ENCODE data around the gene NEDD8.
A peak's percentile ranks its signal among the peaks of the same experiment; 100 is the strongest.
"Not testable (repeated sequence)": the region's sequence is repeated elsewhere in the genome, so short reads cannot be mapped to it uniquely, and the experiment has no call there.

The NEDD8 gene

DNA sequence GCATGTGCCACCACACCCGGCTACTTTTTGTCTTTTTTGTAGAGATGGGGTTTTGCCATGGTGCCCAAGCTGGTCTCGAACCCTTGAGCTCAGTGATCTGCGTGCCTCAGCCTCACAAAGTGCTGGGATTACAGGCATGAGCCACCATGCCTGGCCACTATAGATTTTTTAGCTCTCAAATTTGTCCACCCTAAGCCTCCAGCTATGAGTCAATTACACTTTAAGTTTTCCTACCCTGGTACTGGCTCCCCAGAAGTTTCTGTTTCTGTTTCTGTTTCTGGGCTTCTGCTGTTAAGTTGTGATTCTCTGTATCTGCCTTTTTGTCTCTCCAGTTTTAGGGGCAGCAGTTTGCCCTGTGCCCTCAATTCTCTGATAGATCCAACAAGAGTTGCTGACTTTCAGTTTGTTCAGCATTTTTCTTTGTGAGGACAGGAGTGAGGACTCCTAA is 14.6 kb upstream of the NEDD8 start:
- no peak for DNase-seq

DNA sequence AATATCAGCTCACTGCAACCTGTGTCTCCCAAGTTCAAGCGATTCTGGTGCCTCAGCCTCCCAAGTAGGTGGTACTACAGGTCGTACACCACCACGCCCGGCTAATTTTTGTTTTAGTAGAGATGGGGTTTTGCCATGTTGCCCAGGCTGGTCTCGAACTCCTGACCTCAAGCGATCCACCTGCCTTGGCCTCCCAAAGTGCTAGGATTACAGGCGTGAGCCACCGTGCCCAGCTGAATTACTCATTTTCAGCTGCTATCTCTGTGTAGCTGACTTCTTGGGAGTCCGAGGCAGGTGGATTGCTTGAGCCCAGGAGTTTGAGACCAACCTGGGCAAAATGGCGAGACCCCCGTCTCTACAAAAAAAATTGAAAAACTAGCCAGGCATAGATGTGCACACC is 13.2 kb upstream of the NEDD8 start:
- not testable (repeated sequence) for DNase-seq

DNA sequence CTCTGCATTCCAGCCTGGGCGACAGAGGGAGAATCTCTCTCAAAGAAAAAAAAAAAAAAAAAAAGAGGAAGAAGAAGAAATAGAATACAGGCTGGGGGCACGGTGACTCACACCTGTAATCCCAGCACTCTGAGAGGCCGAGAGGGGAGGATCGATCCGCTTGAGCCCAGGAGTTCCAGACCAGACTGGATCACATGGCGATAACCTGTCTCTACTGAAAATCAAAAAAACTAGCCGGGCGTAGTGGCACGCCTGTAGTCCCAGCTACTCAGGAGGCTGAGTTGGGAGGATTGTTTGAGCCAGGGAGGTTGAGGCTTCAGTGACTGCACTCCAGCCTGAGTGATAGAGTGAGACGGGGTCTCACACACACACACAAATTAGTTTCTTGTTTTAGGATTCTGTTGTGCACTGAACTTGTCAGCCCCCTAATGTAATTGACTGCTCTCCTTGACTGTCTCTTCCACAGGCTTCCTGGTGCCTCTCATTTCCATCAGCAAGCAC is 11.2 kb upstream of the NEDD8 start:
- peak; percentile 54 to 55 for DNase-seq

DNA sequence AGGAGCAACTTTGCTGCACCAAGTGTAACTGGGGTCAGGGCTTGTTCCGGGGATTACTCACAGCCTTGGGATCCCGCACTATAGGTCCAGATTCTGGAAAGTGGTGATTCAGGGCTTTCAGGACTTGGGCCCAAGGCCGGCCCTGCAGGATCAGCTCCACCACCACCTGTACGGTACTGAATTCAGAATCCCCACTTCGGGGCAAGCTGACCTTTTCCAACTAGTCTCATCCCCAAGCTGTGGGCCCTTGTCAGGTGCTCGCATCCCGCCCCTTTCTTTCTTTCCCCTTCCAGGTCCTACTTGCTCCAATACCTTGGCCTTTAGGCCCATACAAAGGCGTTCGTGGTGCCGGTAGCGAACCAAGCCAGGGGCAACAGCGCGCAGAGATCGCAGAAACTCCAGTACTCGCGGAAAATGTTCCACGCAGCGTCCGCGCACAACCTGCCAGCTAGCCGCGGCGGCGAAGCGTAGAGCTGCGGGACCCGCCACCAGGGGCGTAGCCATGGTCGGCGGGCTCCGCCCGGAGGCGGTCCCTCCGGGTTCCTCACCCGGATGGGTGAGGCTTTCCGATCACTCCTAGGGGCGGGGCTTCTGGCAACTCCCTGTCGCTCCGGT is 9.8 kb upstream of the NEDD8 start:
- peak; percentile 98 for DNase-seq

DNA sequence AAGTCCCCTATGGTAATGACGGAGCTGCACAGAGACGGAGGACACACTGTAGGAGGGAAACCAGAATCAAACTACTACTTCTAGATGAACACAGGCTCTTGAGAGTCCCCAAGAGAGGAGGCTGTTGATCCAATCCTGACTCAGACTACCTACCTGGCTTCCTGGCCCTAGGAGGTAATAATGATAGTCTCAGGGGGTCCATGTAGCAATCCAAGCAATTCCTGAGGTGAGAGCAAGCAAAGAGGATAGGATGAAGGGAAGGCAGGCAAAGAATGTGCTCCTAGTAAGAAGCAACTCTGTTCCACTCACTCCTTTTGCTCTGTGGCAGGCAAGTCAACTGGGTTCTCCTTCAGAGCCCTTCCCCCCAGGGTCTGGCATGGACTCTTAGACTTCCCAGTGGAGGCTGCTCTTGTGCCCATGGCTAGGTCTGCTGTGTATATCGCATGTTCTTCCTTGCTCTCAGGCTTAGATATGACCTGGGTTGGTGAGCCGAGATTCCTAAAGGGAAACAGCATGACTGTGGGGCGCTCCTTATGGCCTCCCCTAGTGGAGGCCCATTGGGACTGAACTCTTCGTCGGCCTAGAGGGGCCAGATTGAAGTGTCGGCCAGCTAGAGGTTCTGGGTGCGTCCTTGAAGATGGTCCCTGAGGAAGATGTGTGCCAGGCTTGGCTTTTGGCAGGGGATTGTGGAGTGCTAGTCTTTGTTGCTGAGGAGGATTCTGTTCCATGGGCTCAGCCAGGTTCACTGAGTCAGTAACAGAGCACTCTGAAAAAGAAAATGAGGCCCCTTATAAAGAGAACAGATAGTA is 8.1 kb upstream of the NEDD8 start:
- no peak for DNase-seq

DNA sequence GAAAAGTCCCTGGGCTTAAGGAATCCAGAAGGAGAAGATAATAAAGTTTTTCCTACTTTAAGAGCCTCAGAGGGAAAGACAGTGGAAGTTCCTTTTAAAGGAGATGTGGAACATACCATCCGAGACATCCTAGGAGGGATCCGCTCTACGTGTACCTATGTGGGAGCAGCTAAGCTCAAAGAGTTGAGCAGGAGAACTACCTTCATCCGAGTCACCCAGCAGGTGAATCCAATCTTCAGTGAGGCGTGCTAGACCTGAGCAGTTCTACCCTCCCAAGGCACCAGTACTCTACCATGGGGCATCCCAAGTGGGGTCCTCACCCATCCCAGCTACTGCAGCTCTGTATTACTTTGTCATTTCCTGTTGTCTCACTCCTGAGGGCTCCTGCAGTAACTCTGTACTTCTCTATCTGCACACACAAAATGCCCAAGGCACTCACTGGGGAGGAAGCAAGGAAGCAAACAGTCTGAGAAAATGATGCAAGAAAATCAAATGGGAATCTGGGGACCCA is 6.4 kb upstream of the NEDD8 start:
- no peak for DNase-seq

DNA sequence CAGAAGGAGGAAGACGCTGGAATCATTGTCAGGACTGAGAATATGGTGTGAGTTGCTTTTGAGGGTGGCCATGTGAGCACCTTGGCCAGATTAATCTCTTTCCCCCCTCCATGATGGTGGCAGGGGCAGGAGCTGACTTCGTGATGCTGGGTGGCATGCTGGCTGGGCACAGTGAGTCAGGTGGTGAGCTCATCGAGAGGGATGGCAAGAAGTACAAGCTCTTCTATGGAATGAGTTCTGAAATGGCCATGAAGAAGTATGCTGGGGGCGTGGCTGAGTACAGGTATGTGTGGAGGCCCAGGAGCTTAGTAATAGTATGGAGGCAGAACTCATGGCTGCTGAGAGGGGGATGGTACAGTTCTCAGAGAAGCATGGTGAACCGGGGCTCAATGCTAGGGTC is 6.0 kb upstream of the NEDD8 start:
- no peak for DNase-seq

DNA sequence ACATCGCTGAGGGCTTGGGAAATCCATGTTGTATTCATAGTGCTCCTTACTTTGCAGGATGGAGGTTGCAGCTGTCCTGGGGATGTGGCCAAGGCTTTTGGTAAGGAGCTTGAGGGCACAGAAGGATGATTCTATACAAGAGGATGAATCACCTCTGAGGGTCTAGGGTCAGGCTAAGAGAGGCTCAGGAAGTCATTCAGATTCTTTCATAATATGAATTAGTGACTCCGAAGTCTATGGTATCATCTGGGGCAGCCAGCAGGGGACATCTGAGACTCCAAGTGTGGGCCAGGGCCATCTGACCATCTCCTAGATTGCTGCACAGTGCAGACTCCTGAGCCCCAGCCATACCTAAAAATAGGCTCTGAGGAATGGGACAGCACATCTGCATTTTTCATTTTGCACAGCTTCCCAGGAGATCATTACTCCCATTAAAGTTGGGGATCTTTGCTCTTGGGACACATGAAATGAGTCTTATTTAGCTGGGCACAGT is 5.3 kb upstream of the NEDD8 start:
- DNase-seq: no peak

DNA sequence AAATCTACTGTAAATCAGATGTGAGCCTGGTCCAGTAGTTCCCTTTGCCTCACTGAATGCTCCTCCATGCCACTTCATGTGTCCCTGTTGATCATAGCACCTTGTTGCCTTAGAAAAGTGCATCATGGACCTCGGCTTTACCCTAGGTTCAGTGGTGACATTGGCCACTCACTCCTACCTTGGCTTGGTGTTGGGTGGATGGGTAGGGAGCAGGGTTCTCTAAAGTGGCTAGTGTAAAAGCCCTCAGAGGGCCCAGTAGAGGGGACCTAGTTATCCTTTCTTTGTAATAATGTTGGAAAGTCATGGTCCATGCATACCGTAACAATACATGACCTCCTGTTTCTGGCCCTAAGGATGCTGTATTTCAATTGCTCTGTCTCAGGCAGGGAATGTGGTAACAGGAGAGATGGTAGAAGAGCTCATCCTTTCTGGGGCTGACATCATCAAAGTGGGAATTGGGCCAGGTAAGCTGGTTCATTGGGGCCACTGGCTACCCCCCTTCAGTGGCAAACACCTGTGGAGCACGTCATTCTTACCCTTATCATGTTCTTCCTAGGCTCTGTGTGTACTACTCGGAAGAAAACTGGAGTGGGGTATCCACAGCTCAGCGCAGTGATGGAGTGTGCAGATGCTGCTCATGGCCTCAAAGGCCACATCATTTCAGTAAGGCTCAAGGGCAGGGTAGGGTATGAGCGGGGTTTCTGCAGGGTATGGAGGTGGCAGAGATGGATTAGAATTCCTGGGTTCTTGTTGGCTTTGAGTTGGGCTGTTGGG is 4.7 kb upstream of the NEDD8 start:
- DNase-seq: no peak

DNA sequence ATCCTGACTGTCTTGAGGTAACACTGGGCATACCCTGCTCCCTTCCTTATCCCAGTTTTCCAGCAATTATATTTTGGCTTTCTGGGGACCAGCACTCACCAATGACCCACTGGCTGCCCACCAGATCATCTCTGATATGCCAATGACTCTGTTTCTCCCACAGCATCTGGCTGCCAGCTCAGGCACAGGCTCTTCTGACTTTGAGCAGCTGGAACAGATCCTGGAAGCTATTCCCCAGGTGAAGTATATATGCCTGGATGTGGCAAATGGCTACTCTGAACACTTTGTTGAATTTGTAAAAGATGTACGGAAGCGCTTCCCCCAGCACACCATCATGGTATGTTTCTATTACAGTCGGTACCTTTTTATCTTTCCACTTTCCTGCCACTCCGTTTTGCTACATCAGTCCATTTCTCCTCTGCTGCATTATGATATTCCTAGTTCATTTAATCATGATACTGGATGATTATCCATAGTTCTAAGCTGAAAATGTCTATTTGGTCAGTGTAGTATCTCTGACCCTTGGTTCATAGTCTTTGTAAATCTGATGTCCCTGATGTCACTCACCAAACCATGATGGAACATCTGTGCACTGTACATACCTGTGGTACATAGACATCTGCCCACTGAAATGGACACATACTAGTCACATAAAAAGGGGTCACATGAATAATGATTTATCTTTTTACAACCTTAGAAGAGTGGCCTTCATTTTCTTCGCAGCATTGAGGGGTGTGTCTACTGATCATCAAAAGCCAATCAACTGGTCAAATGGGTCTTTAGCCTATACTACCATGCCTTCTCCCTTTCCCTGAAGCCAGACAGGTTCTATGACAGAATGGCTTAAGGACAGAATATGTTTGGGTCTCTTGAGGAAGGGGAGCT is 3.9 kb upstream of the NEDD8 start:
- no peak for DNase-seq

DNA sequence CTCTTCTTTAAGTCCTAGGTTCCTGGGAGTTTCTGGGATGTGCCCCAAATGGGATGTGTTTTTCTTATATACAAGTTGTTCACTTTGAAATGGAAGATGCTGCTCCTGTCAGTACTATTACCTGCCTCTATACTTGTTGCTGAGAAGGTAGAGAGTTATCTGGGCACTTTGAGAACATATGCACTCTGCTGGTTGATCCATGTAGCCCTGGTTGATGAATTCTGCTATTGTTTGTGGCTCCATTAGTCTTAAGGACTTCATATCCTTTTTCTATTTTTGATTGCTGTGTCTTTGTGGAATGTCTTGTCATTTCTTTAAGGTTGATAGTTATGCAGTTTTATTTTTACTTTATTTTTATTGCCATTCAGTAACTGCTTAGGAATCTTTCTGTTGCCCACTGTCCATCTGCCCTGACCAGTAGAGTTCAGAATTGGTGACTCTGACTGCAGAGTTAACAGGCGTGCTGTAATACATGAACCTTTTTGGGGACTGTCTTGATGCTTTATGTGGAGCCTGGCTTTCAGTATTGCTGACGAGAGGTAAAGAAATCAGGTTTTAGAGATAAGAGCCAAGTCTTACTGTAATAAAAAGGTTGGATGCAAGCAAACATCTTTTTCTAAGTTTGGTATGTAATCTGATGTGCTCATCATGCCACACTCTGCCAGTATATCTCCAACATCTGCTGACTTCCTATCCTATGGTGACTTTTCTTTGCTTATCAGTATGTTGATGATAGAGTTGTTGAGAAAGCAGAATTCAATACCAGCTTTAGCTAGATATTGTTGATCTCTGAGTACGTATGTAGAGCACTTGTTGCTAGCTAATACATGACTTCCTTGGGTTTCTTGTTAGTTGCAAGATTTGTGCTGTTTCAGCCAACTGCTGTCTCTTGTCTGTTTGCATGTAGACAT is 2.2 kb upstream of the NEDD8 start:
- no peak for DNase-seq

DNA sequence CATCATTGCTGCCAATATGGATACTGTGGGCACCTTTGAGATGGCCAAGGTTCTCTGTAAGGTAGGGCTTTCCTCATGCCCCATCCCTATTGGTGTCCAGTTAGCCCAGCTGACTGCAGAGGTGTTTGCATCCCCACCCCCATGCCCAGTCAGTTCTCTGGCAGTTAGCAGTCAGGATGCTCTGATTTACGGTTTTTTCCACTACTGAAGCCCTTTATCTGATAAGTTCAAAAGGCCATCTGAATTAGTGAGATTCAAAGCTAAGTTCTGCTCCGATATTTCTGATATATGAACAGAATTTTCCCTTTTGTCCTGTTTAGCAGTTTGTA is 1.3 kb upstream of the NEDD8 start:
- DNase-seq: no peak

DNA sequence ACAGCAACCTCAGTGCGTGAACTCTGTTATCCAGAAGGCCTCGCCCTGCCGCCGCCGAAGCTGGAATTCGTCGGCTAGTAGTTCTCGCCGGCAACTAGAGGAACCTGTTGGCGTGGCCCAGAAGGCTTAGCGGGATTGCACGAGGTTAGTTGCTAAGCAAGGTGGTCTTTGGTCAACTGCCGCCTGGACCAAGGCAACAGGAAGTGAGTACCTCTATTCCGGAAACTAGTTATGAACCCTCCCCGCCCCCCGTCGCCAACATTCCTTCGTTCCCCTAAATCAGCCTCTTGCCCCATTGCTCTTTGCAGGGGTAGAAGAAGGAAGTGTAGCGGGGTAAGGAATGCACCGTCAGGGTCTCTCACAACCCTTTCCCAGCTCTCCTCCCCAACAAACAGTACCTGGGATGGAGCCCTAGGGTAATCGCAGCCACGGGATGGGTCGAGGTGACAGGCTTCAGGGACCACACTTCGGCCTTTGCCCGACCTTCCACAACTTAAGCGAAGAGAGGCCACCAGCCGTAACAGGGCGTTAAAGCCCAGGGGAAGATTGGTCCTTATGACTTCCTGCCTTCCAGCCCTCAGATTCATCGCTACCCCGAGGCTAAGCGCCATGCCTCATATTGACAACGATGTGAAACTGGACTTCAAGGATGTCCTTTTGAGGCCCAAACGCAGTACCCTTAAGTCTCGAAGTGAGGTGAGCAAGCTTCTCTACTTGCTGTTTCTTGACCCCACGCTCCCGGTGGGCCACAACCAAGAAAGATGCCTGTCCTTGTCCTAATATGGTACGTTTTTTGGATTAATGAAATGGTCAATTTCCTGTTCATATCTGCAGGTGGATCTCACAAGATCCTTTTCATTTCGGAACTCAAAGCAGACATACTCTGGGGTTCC is 724 bp upstream of the NEDD8 start, which contains the start of gene GMPR2:
GMPR2 (plus strand) TSS at position 285 of the 893 bp plus-strand sequence; CDS start at position 610, 325 bp downstream.
- DNase-seq: peak; percentile 91 to 92

DNA sequence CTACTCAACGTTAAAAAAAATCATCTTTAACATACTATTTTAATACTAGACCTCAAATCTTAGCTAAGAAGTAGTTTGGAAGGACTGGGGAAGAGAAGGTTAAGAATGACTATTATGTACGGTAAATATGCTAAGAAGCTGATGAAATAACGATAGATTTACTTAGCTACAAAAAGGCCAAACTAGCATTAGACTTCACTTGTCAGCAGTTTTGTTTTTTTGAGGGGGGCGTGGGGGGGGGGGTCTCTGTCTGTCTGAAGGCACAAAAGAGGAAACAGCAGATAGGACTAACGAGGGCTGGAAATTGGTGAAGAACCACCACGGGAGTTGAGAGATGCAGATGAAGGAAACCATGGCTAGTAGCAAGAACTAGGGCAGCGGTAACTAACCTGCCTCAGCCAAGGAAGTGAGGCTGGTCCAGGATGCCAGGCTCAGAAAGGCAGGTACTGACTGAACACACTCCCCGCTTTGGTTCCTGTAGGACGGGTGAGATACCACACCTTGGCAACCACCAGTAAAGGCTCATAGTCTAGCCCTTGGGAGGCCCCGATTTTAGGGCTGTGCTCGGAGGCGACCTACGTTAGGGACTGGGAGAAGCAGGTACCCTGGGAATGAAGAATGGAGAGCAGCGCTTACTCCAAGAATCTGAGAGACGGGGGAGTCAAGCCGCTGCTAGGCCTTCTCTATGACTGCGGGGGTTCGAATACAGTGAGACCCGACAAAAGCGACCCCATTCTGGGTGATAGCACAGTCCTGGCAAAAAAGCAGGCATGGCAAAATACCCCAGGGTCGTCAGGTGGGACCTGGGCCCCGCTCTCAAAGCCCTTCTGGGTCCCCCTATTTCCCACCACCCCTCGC is 675 bp downstream of the NEDD8 start:
- peak in 1 of 2 experiments; percentile 51 for DNase-seq

DNA sequence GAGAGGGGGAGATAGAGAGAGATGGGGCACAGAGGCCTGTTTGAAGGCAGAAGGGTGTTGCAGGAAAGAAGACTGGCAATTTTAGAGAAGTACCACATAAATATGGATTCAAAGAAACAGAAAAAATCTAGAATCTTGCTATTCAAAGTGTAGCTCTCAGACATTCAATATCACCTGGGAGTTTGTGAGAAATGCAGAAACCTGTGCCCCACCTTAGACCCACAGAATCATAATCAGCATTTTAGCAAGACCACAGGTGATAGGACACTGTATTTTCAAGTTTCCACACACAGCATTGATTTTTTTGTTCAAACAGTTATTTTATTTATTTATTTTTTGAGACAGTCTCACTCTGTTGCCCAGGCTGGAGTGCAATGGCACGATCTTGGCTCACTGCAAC is 3.3 kb downstream of the NEDD8 start:
- no peak for DNase-seq

DNA sequence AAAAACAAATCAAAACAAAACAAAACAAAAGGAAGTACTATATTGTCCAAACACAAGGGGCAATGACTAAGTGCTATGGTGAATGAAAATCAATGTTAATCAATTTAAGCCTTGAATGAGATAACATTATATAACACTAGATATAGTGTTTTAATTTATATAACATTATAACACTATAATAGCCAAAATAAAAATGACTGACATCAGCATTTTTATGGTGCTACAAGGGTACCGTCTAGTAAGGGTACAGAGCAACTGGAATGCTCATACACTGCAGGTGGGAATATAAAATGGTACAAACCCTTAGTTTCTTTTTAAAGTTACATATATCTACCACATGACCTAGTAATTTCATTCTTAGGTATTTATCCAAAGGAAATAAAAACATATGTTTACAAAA is 5.7 kb downstream of the NEDD8 start:
- no peak for DNase-seq

DNA sequence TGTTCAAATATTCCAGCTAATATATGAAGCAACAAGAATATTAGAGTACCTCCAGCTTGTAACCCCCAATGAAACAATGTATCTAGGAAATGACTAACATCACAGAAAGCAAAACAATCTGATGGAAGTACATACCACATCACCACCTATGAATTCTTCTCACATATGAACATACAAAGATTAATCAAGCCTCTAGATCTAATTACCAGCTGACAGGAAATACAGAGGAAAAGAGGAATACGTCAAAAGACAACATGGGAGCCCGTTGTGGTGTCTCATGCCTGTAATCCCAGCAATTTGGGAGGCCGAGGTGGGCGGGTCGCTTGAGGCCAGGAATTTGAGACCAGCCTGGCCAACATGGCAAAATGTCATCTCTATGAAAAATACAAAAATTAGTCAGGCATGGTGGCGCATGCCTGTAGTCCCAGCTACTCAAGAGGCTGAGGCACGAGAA is 7.5 kb downstream of the NEDD8 start:
- no peak for DNase-seq

DNA sequence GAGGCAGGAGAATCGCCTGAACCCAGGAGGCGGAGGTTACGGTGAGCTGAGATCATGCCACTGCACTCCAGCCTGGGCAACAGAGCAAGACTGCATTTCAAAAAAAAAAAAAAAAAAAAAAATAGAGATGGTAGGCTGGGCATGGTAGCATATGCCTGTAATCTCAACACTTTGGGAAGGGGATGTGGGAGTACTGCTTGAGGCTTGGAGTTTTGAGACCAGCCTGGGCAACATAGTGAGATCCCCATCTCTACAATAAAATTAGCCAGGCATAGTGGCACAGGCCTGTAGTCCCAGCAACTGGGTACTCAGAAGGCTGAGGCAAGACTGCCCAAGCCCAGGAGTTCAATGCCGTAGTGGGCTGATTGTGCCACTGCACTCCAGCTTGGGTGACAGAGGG is 9.2 kb downstream of the NEDD8 start:
- not testable (repeated sequence) for DNase-seq

DNA sequence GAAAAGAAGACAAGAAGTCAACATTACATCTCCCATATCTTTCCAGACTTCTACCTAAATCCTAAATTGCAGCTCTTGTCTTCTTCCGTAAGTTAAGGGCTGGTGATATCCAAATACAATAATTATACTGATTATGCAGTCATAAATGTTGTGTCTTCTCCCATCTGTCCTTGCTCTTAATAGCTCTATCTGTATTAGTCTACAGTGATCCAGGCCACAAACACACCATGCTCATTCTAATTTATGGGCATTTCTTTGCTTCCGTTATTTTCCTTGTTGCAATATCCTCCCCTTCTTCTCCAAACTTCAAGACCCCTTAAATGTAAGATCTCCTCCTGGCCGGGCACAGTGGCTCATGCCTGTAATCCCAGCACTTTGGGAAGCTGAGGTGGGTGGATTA is 12.6 kb downstream of the NEDD8 start:
- no peak for DNase-seq
